Loucy (cell line): ENCODE measurements around the gene C1orf159.
"Not testable (repeated sequence)": the region's sequence is repeated elsewhere in the genome, so short reads cannot be mapped to it uniquely, and the experiment has no call there.

ENCODE experiments used
- H2AFZ ChIP-seq: fragments of 200-600 bp; sonication (generic); 2 replicates; pipeline ENCODE4 v1.6.0; 2016; ENCODE audit warnings: antibody characterized with exemption, mild to moderate bottlenecking, low read length, moderate library complexity
- H3F3A ChIP-seq: fragments of 200-600 bp; 2 replicates; pipeline ENCODE4 v1.6.0; 2016; ENCODE audit warnings: antibody characterized with exemption, low read depth, mild to moderate bottlenecking
- H3K27me3 ChIP-seq: fragments of 200-600 bp; sonication (generic); 2 replicates; pipeline ENCODE4 v1.6.1; 2014; ENCODE audit warnings: low read length, mild to moderate bottlenecking; ENCODE audit not compliant: insufficient read depth, poor library complexity, severe bottlenecking
- H3K36me3 ChIP-seq: fragments of 200-600 bp; sonication (generic); 2 replicates; pipeline ENCODE4 v1.6.1; 2016; ENCODE audit warnings: low read length; ENCODE audit not compliant: insufficient read depth
- H3K4me1 ChIP-seq: fragments of 200-600 bp; sonication (generic); 2 replicates; pipeline ENCODE4 v1.5.1; 2014; ENCODE audit warnings: low read length, mild to moderate bottlenecking; ENCODE audit not compliant: insufficient read depth, poor library complexity, severe bottlenecking
- H3K4me2 ChIP-seq: fragments of 200-600 bp; sonication (generic); 2 replicates; pipeline ENCODE4 v1.6.0; 2014; ENCODE audit warnings: antibody characterized with exemption, low read length, low read depth, mild to moderate bottlenecking; ENCODE audit not compliant: poor library complexity, severe bottlenecking
- H3K4me3 ChIP-seq: fragments of 200-600 bp; sonication (generic); 2 replicates; pipeline ENCODE4 v1.5.1; 2014; ENCODE audit warnings: low read length, mild to moderate bottlenecking, mixed read lengths; ENCODE audit not compliant: poor library complexity, severe bottlenecking
- H3K79me2 ChIP-seq: fragments of 200-600 bp; sonication (generic); 2 replicates; pipeline ENCODE4 v1.6.1; 2014; ENCODE audit warnings: low read length; ENCODE audit not compliant: insufficient read depth
- H3K9ac ChIP-seq: fragments of 200-600 bp; sonication (generic); 2 replicates; pipeline ENCODE4 v1.6.0; 2014; ENCODE audit warnings: mild to moderate bottlenecking, low read depth, low read length, moderate library complexity; ENCODE audit not compliant: poor library complexity, severe bottlenecking
- H3K9me2 ChIP-seq: fragments of 200-600 bp; sonication (generic); replicated peaks from 2 replicates; pipeline ENCODE4 v1.6.1; 2016; ENCODE audit warnings: low read depth, low read length, mixed read lengths
- H3K9me3 ChIP-seq: fragments of 200-600 bp; sonication (generic); 2 replicates; pipeline ENCODE4 v1.6.1; 2014; ENCODE audit warnings: mild to moderate bottlenecking, antibody characterized with exemption, low read length, low read depth; ENCODE audit not compliant: insufficient read depth
- H4K20me1 ChIP-seq: fragments of 200-600 bp; sonication (generic); 2 replicates; pipeline ENCODE4 v1.6.0; 2014; ENCODE audit warnings: antibody characterized with exemption, low read length, mild to moderate bottlenecking; ENCODE audit not compliant: insufficient read depth, poor library complexity, severe bottlenecking
- CTCF ChIP-seq: fragments of 200-600 bp; sonication (generic); conservative IDR thresholded peaks from 2 replicates; pipeline ENCODE4 v1.5.1; 2014; ENCODE audit warnings: mild to moderate bottlenecking, antibody characterized with exemption, low read length
- EZH2phosphoT487 ChIP-seq: fragments of 200-600 bp; IDR thresholded peaks from 2 replicates; pipeline ENCODE4 v1.6.1; 2018; ENCODE audit warnings: antibody characterized with exemption, mild to moderate bottlenecking, moderate library complexity, borderline replicate concordance

The C1orf159 gene

GRCh38 chr1:1099506-1100183 is 16.2 kb downstream of the C1orf159 start:
- no peaks in the 10 kb centered on the region for H3K9me2 ChIP-seq
- no peaks in the 10 kb centered on the region for H3K9me3 ChIP-seq
- H3K27me3 ChIP-seq, result no peaks in the 10 kb centered on the region
- no peaks in the 10 kb centered on the region for H3F3A ChIP-seq
- no peaks in the 10 kb centered on the region for H3K36me3 ChIP-seq
- H3K79me2 ChIP-seq, result no peaks in the 10 kb centered on the region
- H4K20me1 ChIP-seq, result no peaks in the 10 kb centered on the region
- no peak for TF ChIP-seq EZH2phosphoT487
- no peak for TF ChIP-seq CTCF
- peaks cover 12% of the 10 kb centered on the region for H3K4me1 ChIP-seq
- no peak overlapping the region for H3K4me3 ChIP-seq
- H2AFZ ChIP-seq, result no peak overlapping the region
- H3K9ac ChIP-seq, result no peak overlapping the region
- no peak overlapping the region for H3K4me2 ChIP-seq

GRCh38 chr1:1098681-1099421 is 17.0 kb downstream of the C1orf159 start:
- no peak overlapping the region for H3K4me2 ChIP-seq
- TF ChIP-seq CTCF (no peak), EZH2phosphoT487 (no peak)
- no peaks in the 10 kb centered on the region for H3K9me2 ChIP-seq

DNA sequence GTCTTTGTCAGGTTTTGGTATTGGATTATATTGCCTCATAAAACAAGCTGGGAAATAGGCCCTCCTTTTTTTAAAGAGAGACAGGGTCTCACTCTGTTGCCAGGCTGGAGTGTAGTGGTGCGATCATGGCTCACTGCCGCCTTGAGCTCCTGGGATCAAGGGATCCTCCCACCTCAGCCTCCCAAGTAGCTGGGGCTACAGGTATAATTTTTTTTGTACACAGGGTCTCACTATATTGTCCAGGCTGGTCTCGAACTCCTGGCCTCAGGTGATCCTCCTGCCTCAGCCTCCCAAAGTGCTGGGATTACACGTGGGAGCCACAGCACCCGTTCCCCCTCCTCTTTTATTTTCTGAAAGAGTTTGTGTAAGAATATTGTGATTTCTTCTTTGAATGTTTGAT is 19.8 kb downstream of the C1orf159 start:
- not testable (repeated sequence) for H3K4me1 ChIP-seq, H3K79me2 ChIP-seq, H3K9ac ChIP-seq, H3K4me2 ChIP-seq, H3K9me3 ChIP-seq, H3K4me3 ChIP-seq, H3F3A ChIP-seq, H3K9me2 ChIP-seq, H2AFZ ChIP-seq, H4K20me1 ChIP-seq, H3K36me3 ChIP-seq, H3K27me3 ChIP-seq

More at GRCh38 chr1:1098681-1099421, 17.0 kb downstream of the C1orf159 start:
- Histone ChIP-seq H3K9me3 (no peaks in the 10 kb centered on the region), H3K27me3 (no peaks in the 10 kb centered on the region), H3K4me1 (peaks cover 4% of the 10 kb centered on the region), H2AFZ (no peak overlapping the region), H3K9ac (no peak overlapping the region), H3K36me3 (no peaks in the 10 kb centered on the region), H3K79me2 (no peaks in the 10 kb centered on the region), H3F3A (no peaks in the 10 kb centered on the region), H4K20me1 (no peaks in the 10 kb centered on the region), H3K4me3 (no peak overlapping the region)
